Subcutaneous adipose tissue (tissue), 4 donors: ENCODE results near the gene GNAO1. TPM values are rescaled to one million over a fixed set of nuclear protein-coding genes. Genes with fewer than 3 reads are reported as not detected.

ENCODE experiments used
- CTCF ChIP-seq: fragments of 450-650 bp; IDR thresholded peaks from one replicate; pipeline ENCODE4 v1.5.1; 2016; ENCODE audit warnings: low read depth, mild to moderate bottlenecking, control low read depth, antibody characterized with exemption, moderate library complexity
- total RNA-seq, 4 donors: library from RNA; depleted of rRNA; stranded (reverse); fragments of >200 nt; gene quantifications; one replicate each; pipeline ENCODE4 v1.1.0, GENCODE V29; 2016

GNAO1 gene
- total RNA-seq, 4 donors from 2014 or later: 0.44 to 1.6 (median 0.63) TPM

- TF ChIP-seq CTCF: no peak
Measured at GRCh38 chr16:56247808-56248207, 56.5 kb downstream of the GNAO1 start.

GRCh38 chr16:56252835-56253234 is 61.5 kb downstream of the GNAO1 start:
- TF ChIP-seq CTCF: no peak

- TF ChIP-seq CTCF: no peak
Measured at GRCh38 chr16:56255904-56256303, 64.6 kb downstream of the GNAO1 start.

GRCh38 chr16:56257239-56257638 is 66.0 kb downstream of the GNAO1 start:
- no peak for TF ChIP-seq CTCF

- no peak for TF ChIP-seq CTCF
Measured at GRCh38 chr16:56257666-56258342, 66.5 kb downstream of the GNAO1 start.

- TF ChIP-seq CTCF: no peak
Measured at GRCh38 chr16:56258508-56259424, 67.5 kb downstream of the GNAO1 start.

- no peak for TF ChIP-seq CTCF
Measured at GRCh38 chr16:56259425-56259779, 68.1 kb downstream of the GNAO1 start.
